GM19328 (cell line): Measurements from ENCODE around the gene C12orf42.

ENCODE experiments used
- ATAC-seq: cut with Tn5 transposase; IDR thresholded peaks from one replicate; pipeline ENCODE4 v1.9.1; 2021; ENCODE audit warnings: mild to moderate bottlenecking, moderate library complexity; ENCODE audit not compliant: unreplicated experiment

C12orf42 gene

DNA sequence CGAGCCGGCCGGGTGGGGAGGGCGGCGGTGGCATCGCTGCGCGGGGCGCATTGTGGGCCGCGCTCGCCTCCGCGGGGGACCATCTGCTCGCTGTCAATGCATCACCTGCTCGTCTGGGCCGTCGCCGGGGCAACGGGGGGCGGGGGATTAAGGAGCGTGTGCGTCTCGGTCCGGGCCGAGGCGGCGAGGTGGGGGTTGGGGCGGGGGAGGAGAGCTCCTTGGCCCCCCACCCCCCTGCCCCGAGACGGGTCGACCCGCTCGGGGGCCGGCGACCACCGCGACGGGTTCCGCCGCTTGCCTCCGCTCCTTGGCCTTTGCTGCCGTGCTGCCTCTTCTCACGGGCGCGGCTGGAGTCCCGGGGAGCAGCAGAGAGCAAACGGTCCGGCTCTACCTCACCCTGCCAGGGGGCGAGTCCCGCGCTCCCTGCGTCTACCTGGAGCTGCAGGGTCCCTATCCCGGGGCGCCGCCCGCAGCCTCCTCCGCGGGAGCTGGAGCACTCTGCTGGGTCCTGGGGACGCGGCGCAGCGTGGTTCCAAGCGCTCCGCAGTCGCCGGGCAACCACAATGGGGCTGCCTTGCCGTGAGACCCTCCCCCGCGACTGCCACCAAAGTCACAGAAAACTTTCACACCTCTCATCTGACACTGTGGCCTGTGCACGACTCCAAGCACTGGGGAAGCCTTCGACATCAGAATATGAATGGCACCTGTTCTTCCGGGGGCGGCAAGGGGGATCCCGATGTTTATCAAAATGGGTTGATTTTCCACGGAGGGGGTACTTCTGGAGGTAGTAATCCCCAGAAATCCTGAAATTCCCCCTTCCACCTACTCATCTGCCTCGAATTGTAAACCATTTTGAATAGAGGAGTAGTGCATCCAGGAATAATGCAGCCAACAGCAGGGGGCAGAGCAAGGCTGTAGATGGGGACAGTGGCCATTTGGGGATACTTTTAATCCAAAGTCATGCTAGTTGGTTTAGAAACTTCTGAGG is at the start of gene C12orf42:
TSS of gene C12orf42 (minus strand) at position 500 of the 988 bp plus-strand sequence. CDS start 17,542 bp downstream, outside the sequence.
- ATAC-seq, result peak; percentile 63

DNA sequence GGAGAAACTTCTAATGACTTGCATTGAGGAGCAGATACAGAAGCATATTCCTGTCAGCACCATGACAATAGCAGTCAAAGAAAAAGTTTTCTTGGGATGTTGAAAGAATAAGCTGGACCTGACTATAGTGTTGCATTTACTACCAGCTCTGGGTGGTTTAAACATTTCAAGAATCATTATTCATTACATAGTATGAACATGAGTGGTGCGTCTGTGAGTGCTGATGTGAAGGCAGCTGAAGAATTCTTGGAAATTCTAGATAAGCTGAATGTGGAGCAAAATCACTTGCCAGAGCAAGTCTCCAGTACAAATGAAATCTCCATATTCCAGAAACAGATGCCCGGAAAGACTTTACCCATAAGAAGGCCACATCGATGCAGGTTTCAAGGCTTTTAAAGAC is 46.3 kb upstream of the C12orf42 start:
- ATAC-seq, result no peak

DNA sequence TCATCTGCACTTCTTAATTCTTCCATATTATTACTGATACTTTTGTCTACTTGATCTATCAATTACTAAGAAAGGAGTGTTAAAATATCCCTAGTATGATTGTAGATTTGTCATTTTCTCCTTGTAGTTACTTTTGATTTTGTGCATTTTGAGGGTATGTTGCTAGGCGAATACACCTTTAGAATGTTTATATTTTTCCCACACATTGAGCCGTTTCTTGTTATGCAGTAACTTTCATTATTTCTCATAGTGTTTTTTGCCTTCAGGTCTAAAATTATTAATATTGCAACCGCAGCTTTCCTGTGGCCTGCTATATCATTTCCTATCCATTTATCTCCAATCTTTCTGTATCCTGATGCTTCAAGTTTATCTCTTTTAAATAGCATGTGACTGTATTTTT is 44.6 kb upstream of the C12orf42 start:
- no peak for ATAC-seq

DNA sequence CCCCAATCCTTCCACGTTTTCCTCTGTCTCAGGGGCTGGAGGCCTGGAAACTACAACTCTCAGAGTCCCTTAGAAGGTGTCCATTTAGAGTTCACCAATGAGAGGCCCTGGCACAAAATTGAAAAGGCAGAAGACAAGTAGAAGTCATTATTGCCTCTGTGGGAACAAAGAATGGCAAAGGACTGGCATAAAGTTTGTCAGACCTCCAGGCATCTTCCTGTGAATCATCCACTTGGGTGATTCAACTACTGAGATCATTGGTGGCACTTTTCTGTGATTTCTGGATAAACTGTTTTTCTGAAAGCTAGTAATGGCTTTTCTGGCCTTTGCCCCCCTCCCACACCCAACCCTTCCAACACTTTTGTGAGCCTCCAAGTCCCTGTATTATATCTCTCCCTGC is 42.6 kb upstream of the C12orf42 start:
- ATAC-seq, result no peak

DNA sequence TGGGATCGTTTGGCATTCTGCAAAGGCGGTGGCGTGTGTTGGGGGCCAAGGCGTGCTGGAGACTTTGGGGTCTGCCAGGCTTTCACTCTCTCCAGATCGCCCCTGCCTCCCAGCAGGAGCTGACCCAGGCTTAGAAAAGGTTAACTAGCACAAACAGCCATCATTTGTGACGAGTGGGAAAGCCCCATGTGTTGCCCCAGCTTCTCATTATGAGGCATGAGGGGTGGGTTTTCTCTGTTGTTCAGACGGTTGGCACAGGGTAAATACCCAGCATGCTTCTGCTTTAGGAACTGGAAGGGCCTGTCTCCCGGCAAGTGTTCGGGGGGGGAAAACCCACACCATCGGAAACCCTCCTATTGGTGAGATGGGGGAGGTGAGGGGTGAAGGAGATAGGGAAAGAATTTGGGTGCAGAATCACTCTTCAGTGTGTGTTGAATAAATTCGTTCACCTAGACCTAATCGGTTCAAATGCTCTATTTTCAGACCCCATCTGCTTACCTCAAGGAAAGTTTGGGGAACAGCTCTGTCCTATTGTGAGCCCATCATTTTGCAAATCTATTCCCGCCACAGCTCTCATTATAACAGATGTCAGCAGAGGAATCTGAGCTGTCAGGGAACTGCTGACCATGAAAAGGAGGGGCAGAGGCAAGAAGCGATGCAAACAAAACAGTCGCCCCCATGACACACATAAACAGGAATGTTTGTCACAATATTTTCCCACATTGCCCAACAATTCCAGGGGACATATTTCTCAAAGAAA is 34.7 kb upstream of the C12orf42 start:
- ATAC-seq, result no peak

DNA sequence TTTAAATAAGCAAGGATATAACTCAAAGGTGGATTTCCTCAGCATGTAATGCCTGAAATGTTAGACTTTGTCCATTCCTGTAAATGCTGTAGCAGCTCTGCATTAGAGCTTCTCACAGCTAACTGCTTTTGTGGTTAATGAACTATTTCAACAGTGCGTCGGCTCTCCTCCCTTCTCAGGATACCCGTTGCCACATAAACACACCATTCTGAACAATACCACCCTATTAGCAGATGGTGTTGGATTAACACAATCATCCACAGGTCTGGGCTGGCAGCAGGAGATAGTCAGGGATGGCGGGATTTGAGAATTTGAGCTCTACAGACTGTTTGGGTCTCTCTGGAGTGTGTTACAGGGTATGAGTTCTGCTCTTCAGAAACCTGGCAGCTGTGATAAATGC is 33.5 kb upstream of the C12orf42 start:
- no peak for ATAC-seq

DNA sequence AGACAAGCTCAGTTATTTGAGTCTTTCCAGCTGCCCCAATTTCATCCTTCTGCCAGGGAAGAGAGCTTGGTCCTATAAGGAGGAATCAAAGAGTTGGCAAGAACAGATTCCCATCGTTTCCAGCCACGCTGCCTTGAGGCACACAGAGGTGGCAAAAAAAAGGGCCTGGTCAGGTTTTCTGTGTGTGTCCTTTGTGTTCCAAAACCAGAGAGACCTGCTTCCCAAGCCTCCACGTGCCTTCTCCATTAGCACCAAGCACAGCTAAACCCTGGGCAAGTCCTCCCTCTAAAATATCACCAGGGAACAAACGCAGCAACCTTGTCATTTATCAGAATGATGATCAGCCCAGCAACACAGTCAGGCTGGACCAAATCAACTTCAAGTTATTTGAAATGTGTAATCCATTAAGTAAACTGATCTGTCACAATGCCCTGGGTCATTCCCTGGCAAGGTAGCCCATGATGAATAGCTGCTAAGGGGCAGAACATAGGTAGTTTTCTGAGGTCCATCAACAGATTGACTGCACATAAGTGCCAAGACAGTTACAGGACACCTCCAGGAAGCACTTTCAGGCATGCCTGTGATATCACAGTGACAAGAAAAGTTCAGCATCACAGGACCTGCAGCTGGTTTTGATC is 28.6 kb upstream of the C12orf42 start:
- no peak for ATAC-seq

DNA sequence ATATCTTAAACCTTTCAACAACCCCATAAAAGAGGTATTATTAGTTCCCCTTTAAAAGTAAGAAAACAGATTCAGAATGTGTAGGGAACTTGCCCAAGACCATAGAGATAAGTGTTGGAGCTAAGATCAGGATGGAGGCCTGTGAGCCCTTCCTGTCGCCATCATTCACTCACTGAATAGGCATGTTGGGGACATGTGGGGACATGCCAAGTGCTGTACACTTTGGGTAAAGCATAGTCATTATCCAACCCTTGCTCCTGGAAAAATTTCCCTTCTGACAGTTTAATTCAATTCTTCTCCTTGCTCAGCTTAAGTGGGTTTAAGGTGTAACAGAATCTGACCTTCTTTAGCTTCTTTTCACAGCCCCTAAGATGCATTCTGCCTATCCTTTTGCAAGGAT is 28.0 kb upstream of the C12orf42 start:
- ATAC-seq, result no peak

DNA sequence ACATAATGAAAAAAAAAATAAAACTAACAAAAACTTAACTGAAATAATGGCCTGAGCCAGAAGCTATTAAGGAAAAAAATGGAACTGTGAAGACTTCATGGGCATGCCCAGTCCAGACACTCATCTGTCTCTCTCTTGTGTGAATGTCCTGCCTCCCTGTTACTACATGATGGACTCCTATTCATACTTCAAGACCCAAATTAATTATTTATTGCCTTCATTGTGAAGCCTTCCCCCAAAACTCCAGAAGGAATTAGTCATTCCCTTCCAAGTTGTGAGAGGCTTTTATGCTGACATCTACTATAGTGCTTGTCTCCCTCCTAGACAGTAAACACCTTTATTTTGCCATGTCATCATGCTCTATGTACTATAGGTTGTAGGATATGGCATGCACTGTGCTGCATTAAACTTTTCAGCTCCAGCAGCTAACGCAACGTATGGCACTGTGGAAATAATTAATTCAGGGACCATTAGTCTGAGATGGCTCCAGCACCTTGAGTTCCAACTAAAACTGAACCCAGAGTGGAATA is 25.0 kb upstream of the C12orf42 start:
- no peak for ATAC-seq

DNA sequence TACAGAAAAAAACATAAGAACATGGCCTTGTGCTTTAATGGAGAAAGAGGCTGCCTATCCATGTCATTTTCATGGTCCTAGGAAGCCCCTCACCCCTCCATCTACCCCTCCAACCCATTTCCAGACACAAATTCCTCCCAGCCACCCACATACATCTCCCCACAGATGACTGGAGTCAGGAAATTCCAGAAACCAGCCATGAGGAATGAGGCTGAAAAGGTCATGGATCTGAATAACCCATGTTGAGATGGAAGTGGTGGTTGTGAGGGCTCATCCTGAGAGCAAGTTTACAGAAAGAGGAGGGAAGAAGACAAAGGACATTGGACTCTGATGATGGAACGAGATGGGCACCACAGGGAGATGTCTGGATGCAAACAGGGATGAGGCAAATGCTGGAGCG is 23.9 kb upstream of the C12orf42 start:
- ATAC-seq, result no peak

DNA sequence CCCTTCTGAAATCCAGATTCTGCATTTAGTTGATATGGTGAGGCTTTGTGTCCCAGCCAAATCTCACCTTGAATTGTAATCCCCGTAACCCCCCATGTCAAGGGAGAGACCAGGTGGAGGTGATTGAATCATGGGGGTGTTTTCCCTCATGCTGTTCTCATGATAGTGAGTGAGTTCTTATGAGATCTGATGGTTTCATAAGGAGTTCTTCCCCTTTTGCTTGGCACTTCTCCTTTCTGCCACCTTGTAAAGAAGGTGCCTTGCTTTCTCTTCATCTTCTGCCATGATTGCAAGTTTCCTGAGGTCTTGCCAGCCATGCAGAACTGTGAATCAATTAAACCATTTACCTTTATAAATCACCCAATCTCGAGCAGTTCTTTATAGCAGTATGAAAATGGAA is 23.1 kb upstream of the C12orf42 start:
- ATAC-seq, result no peak

DNA sequence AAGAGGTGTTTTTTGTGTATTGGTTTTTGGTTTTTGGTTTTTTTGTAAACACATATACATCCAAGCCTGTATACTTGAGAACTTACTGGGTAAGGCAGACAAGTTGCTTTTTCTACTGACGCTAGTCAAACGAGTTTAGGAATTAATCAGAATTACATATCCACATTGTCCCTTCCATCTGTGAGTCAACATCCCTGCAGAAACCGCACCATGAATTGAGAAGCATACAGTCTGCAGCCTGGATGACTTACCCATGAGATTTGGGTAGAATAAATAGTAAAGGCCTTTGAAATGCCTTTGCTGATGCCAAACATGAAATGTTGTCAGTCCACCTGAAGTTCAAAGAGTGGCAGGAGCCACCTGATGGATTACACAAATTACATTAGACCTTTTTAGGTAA is 21.4 kb upstream of the C12orf42 start:
- ATAC-seq, result no peak

DNA sequence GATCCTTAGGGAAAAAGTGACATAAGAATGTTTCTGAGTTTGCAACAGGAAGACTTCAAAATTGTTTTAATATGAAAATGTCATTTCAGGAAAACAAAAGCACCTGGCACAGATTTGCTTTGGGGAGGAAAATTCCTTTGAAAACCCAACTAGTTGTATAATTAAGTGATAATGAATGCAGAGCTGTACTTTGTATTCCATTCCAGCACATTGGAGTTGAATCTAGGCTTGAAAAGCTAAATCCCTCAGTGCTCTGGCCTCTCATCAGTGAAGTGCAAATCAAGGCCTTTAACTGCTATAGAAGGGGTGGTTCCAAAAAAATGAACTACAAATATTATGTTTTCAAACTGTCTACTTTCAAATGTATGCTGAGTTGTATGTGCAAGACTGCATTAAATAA is 19.6 kb upstream of the C12orf42 start:
- no peak for ATAC-seq

DNA sequence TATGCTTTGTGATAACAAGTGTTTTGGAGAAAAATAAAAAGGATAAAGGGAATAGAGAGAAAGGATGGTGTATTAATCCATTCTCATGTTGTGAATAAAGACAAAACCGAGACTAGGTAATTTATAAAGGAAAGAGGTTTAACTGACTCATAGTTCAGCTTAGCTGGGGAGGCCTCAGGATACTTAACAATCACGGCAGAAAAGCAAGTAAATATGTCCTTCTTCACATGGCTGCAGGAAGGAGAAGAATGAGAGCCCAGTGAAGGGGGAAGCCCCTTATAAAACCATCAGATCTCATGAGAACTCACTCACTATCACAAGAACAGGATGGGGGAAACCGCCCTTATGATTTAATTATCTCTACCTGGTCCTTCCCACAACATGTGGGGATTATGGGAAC is 18.1 kb upstream of the C12orf42 start:
- no peak for ATAC-seq

DNA sequence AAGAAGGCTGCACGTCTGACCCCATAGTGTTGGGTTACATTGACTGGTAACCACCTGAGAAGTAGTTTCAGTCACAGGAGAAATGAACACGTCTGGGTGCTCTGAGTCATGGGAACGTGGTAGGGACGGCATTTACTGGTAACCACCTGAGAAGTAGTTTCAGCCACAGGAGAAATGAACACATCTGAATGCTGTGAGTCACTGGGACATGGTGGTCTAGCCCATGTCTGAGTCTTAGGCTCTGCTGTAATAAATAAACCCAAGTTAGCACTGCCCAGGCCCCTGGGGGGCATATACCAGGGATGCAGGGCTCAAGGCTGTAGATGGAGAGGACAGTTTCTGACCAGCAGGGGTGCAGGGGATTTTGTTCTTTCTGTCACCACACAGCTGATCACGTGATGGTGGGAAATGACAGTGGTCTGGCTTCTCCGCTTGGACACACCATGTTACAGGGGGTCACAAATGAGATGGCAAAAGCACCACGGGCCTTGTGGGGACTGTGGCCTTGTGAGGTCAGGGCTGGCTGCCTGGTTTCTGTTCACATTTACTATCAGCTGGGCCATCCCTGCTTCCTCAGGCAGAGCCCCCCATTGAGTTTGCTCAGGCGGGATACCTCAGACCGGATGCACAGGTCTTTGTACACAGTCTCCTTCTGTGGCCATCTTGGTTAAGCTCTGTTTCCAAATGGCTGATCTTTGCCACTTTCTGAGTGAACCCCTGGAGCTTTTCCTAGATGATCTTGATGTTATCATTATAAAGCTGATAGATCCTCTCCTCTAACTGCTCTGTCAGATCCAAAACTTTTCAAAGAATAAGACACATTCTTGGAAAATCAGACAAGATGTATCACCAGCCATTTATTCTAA is 9.8 kb upstream of the C12orf42 start:
- ATAC-seq, result peak; percentile 95

DNA sequence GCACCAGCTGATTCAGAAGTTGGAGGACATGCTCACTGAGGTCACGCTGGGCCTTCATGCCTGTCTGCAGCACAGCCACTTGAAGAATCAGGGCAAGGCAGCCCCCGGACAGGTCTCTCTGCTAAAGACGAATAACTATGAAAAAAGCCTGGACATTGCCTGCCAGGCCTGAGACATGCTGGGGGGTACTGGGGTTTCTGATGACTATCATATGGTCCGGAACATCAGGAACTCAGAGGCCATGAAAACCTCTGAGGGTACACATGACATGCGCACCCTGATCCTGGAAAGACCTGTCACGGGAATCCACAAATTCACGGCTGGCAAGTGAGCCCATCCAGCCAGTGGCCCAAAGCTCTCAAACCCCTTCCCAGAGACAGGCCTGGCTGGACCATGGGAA is 8.8 kb upstream of the C12orf42 start:
- no peak for ATAC-seq

DNA sequence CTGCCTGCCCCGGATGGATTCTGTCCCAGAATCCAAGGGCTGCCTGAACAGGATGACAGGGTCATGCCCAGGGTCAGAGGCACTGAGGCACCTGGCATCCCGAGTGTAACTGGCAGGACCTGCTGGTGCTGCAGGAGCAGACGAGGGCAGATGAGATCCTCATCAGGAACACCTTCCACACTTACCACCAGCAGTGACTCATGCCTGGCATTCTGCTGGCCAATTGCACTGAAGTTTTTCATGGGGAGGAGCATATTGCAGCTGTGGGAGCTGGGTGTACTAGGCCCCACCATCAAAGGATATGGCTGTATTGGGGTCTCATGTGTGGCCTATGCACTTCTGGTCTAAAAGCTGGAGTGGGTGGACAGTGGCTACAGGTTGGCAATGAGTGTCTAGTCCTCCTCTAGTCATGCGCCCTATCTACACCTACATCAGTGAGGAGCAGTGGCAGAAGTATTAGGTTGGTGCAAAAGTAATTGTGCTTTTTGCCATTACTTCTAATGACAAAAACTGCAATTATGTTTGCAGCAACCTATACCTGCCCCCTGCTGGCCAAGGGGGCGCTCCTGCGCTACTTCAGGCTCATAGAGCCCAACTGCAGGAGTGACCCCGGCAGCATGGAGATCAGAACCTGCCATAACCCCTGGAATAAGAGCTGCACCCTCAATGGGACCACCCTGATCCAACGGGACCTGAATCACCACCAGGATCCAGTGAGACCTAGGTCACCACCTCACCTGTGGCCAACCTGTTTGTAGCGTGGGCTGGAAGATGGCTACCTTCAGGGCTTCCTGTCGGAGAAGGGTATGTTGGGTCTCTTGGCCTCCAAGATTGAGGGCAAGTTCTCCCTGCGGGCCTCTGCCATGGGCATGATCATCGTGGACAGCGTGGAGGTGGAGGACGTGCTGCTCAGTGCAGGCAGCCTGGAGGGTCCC is 8.0 kb upstream of the C12orf42 start:
- ATAC-seq, result no peak

DNA sequence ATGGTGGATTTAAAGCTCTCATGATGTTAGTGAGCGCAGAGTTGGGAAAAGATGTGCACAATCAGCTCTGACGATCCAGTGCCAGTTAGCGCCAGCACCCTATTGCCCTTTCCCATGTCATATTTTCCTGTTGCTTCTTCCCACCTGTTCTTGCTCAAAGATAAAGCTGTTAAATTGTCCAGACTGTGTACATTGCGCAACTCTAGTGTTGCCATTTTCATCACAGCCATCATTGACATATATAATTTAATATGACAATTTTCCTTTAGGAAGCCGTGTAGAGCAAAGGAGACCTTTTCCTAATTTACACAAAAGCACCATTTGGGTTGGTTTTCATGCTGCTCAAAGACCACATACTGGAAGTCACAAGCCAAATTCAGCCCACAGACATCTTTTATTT is 5.7 kb upstream of the C12orf42 start:
- ATAC-seq, result no peak

DNA sequence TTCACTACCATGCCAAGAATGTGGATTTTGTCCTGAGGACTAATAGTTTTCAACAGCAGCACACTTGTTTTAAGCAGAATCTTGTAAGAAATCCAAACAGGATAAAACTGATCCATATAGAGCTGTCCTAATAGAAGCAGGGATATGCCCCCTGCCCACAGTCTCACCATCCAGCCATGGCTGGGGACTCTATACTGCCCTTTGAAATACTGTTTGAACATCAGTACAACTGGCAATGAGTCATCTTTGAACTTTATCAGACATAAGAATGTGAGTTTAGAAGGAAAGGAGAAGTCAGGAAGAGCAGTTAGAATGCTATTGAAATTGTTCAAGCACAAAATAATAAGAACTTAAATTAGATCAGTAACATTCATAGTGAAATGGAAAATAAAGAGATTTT is 3.8 kb upstream of the C12orf42 start:
- no peak for ATAC-seq
